HCT116 (cell line): Measurements from ENCODE around the gene COL3A1.

Source experiments
- CEBPB ChIP-seq: IDR thresholded peaks from 2 replicates; pipeline ENCODE4 v1.6.1; 2012; ENCODE audit warnings: low read depth
- EZH2 ChIP-seq: fragments of 200-600 bp; sonication (generic); IDR thresholded peaks from 2 replicates; pipeline ENCODE4 v1.6.1; 2017; ENCODE audit warnings: antibody characterized with exemption, mixed run types
- EZH2phosphoT487 ChIP-seq: fragments of 200-600 bp; IDR thresholded peaks from 2 replicates; pipeline ENCODE4 v1.6.1; 2018; ENCODE audit warnings: antibody characterized with exemption, borderline replicate concordance
- FOSL1 ChIP-seq: IDR thresholded peaks from 2 replicates; pipeline ENCODE4 v1.6.1; 2012; ENCODE audit warnings: low read depth
- JUND ChIP-seq: IDR thresholded peaks from 2 replicates; pipeline ENCODE4 v1.6.1; 2012
- MAX ChIP-seq: IDR thresholded peaks from 2 replicates; pipeline ENCODE4 v1.6.1; 2012
- POLR2A ChIP-seq: IDR thresholded peaks from 2 replicates; pipeline ENCODE4 v1.7.0; 2011; ENCODE audit warnings: borderline replicate concordance; ENCODE audit not compliant: insufficient read depth, insufficient read length; ENCODE audit errors: extremely low read depth
- POLR2AphosphoS5 ChIP-seq: IDR thresholded peaks from 2 replicates; pipeline ENCODE4 v1.6.1; 2011; ENCODE audit warnings: mild to moderate bottlenecking, low read depth, low read length, moderate library complexity
- RAD21 ChIP-seq: IDR thresholded peaks from 2 replicates; pipeline ENCODE4 v1.6.1; 2012; ENCODE audit warnings: low read depth, mild to moderate bottlenecking
- SIN3A ChIP-seq: IDR thresholded peaks from 2 replicates; pipeline ENCODE4 v1.6.1; 2012; ENCODE audit warnings: low read depth
- ZNF274 ChIP-seq: fragments of 200-500 bp; sonication (Bioruptor generic); IDR thresholded peaks from 2 replicates; pipeline ENCODE4 v1.6.1; 2014; ENCODE audit warnings: mild to moderate bottlenecking, low read depth, low read length, inconsistent platforms
- TF ChIP-seq, protein P1 (sequence below), 3 experiments: fragments of 200-600 bp in 1 of 3; sonication (generic) in 1 of 3; IDR thresholded peaks in 2 of 3; conservative IDR thresholded peaks in 1 of 3; 2 replicates each; pipeline ENCODE4 v1.5.1; 2012 to 2017; ENCODE audit warnings: low read depth in 2 of 3, low read length in 2 of 3, antibody characterized with exemption in 1 of 3, borderline replicate concordance in 1 of 3, control low read depth in 1 of 3, mild to moderate bottlenecking in 1 of 3, mixed read lengths in 1 of 3, mixed run types in 1 of 3, moderate library complexity in 1 of 3; ENCODE audit not compliant: insufficient read depth in 1 of 3
- TF ChIP-seq, protein P2 (sequence below): IDR thresholded peaks from 2 replicates; pipeline ENCODE4 v1.6.1; 2012; ENCODE audit warnings: low read depth

DNA sequence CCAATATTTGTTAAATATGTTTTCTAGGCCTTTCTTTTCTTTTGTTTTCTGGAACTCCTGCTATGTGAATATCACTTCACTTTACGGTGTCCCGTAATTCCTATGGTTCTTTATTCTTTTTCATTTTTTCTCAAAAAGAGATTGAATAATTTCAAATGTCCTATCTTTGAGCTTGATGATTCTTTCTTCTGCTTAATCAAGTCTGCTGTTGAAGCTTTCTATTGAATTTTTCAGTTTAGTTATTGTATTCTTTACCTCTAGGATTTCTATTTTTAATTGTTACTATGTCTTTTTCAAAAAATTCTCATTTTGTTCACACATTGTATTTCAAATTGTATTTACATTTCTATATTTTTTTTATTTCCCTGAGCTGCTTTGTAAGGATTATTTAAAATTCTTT, 45.5 kb upstream of the COL3A1 start:
- TF ChIP-seq, protein P1, sequence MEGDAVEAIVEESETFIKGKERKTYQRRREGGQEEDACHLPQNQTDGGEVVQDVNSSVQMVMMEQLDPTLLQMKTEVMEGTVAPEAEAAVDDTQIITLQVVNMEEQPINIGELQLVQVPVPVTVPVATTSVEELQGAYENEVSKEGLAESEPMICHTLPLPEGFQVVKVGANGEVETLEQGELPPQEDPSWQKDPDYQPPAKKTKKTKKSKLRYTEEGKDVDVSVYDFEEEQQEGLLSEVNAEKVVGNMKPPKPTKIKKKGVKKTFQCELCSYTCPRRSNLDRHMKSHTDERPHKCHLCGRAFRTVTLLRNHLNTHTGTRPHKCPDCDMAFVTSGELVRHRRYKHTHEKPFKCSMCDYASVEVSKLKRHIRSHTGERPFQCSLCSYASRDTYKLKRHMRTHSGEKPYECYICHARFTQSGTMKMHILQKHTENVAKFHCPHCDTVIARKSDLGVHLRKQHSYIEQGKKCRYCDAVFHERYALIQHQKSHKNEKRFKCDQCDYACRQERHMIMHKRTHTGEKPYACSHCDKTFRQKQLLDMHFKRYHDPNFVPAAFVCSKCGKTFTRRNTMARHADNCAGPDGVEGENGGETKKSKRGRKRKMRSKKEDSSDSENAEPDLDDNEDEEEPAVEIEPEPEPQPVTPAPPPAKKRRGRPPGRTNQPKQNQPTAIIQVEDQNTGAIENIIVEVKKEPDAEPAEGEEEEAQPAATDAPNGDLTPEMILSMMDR (IDR thresholded peaks at IDR 0.05 in 2 of 3, conservative IDR thresholded peaks at IDR 0.05 in 1 of 3; ENCODE audit: borderline replicate concordance in 1 of 3, insufficient read depth in 1 of 3, low read depth in 2 of 3, low read length in 2 of 3), result no peak
- TF ChIP-seq, protein P2, sequence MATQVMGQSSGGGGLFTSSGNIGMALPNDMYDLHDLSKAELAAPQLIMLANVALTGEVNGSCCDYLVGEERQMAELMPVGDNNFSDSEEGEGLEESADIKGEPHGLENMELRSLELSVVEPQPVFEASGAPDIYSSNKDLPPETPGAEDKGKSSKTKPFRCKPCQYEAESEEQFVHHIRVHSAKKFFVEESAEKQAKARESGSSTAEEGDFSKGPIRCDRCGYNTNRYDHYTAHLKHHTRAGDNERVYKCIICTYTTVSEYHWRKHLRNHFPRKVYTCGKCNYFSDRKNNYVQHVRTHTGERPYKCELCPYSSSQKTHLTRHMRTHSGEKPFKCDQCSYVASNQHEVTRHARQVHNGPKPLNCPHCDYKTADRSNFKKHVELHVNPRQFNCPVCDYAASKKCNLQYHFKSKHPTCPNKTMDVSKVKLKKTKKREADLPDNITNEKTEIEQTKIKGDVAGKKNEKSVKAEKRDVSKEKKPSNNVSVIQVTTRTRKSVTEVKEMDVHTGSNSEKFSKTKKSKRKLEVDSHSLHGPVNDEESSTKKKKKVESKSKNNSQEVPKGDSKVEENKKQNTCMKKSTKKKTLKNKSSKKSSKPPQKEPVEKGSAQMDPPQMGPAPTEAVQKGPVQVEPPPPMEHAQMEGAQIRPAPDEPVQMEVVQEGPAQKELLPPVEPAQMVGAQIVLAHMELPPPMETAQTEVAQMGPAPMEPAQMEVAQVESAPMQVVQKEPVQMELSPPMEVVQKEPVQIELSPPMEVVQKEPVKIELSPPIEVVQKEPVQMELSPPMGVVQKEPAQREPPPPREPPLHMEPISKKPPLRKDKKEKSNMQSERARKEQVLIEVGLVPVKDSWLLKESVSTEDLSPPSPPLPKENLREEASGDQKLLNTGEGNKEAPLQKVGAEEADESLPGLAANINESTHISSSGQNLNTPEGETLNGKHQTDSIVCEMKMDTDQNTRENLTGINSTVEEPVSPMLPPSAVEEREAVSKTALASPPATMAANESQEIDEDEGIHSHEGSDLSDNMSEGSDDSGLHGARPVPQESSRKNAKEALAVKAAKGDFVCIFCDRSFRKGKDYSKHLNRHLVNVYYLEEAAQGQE, result no peak
- TF ChIP-seq MAX (no peak), CEBPB (no peak), POLR2AphosphoS5 (no peak), EZH2phosphoT487 (no peak), RAD21 (no peak), SIN3A (no peak), ZNF274 (no peak), JUND (no peak), EZH2 (no peak), POLR2A (no peak), FOSL1 (no peak)
